Chondrocyte (in vitro differentiated cells): Measurements from ENCODE around the gene PDXP. TPM values are rescaled to one million over a fixed set of nuclear protein-coding genes. Genes with fewer than 3 reads are reported as not detected.

Source experiments
- DNase-seq: peaks from one replicate; pipeline ENCODE4 v3.0.0; 2021; ENCODE audit warnings: mixed read lengths, low spot score
- H3K27ac Mint-ChIP-seq: one replicate; pipeline ENCODE4 v1.8.0; 2021; ENCODE audit warnings: mild to moderate bottlenecking, moderate library complexity, mixed read lengths; ENCODE audit not compliant: unreplicated experiment
- H3K27me3 Mint-ChIP-seq: 2 replicates; pipeline ENCODE4 v1.8.0; 2021; ENCODE audit warnings: low read depth, mixed read lengths
- H3K36me3 Mint-ChIP-seq: 2 replicates; pipeline ENCODE4 v1.8.0; 2021; ENCODE audit warnings: low read depth, mixed read lengths
- H3K4me1 Mint-ChIP-seq: 2 replicates; pipeline ENCODE4 v1.8.0; 2021; ENCODE audit warnings: low read depth, mild to moderate bottlenecking, mixed read lengths
- H3K4me3 Mint-ChIP-seq: one replicate; pipeline ENCODE4 v1.8.0; 2021; ENCODE audit warnings: mild to moderate bottlenecking, moderate library complexity, mixed read lengths; ENCODE audit not compliant: unreplicated experiment
- H3K9me3 Mint-ChIP-seq: 2 replicates; pipeline ENCODE4 v1.8.0; 2021; ENCODE audit warnings: low read depth, mixed read lengths
- CTCF ChIP-seq: fragments of 200-600 bp; sonication (generic); IDR thresholded peaks from 2 replicates; pipeline ENCODE4 v1.5.0; 2021; ENCODE audit warnings: antibody characterized with exemption, mild to moderate bottlenecking, moderate library complexity
- total RNA-seq: library from RNA; stranded (reverse); gene quantifications from 3 replicates; pipeline ENCODE4 v1.2.1, GENCODE V29; 2021

The PDXP gene
- total RNA-seq, 1 donor from 2014 or later: 14.8 TPM

- Mint-ChIP-seq H3K36me3 (peaks cover 9% of the 10 kb centered on the region), H3K9me3 (no peaks in the 10 kb centered on the region), H3K4me1 (peaks cover 3% of the 10 kb centered on the region), H3K4me3 (no peak overlapping the region), H3K27me3 (no peaks in the 10 kb centered on the region), H3K27ac (no peak overlapping the region)
- TF ChIP-seq CTCF: no peak
- no peak for DNase-seq
Measured at GRCh38 chr22:37626144-37626543, 32.4 kb upstream of the PDXP start.

- TF ChIP-seq CTCF: no peak
- Mint-ChIP-seq H3K27ac (no peak overlapping the region), H3K27me3 (no peaks in the 10 kb centered on the region), H3K4me3 (no peak overlapping the region), H3K4me1 (peaks cover 3% of the 10 kb centered on the region), H3K36me3 (peaks cover 9% of the 10 kb centered on the region), H3K9me3 (no peaks in the 10 kb centered on the region)
- DNase-seq: no peak
Measured at GRCh38 chr22:37626556-37627075, 31.9 kb upstream of the PDXP start.

GRCh38 chr22:37627121-37627520 is 31.4 kb upstream of the PDXP start:
- DNase-seq: no peak
- TF ChIP-seq CTCF: no peak
- H3K36me3 Mint-ChIP-seq: peaks cover 9% of the 10 kb centered on the region
- no peak overlapping the region for H3K4me3 Mint-ChIP-seq
- H3K9me3 Mint-ChIP-seq: no peaks in the 10 kb centered on the region
- peaks cover 3% of the 10 kb centered on the region for H3K4me1 Mint-ChIP-seq
- H3K27me3 Mint-ChIP-seq: no peaks in the 10 kb centered on the region
- no peak overlapping the region for H3K27ac Mint-ChIP-seq

GRCh38 chr22:37627545-37627944 is 31.0 kb upstream of the PDXP start:
- Mint-ChIP-seq H3K27ac (no peak overlapping the region), H3K4me1 (peaks cover 3% of the 10 kb centered on the region), H3K27me3 (no peaks in the 10 kb centered on the region), H3K36me3 (peaks cover 9% of the 10 kb centered on the region), H3K9me3 (no peaks in the 10 kb centered on the region), H3K4me3 (no peak overlapping the region)
- no peak for TF ChIP-seq CTCF
- no peak for DNase-seq

- Mint-ChIP-seq H3K4me3 (no peak overlapping the region), H3K4me1 (peaks cover 7% of the 10 kb centered on the region), H3K27me3 (no peaks in the 10 kb centered on the region), H3K36me3 (peaks cover 6% of the 10 kb centered on the region), H3K27ac (no peak overlapping the region), H3K9me3 (no peaks in the 10 kb centered on the region)
- DNase-seq: no peak
- TF ChIP-seq CTCF: no peak
Measured at GRCh38 chr22:37628830-37629229, 29.7 kb upstream of the PDXP start.
